ENCODE data around the gene FUT1.

FUT1 gene

GRCh38 chr19:48713041-48713863 is 39.2 kb downstream of the FUT1 start:
- no peak for DNase-seq (ENCODE audit: low read depth)
- no peak for TF ChIP-seq CTCF (IDR thresholded peaks at IDR 0.05; ENCODE audit: control insufficient read depth, extremely low read depth, insufficient read depth)
- H3K4me3 ChIP-seq (ENCODE audit: low read depth, low read length) = peak overlapping the region; percentile 69

GRCh38 chr19:48711106-48711662 is 41.3 kb downstream of the FUT1 start:
- no peak for DNase-seq (ENCODE audit: low read depth)
- no peak overlapping the region for H3K4me3 ChIP-seq (ENCODE audit: low read depth, low read length)
- no peak for TF ChIP-seq CTCF (IDR thresholded peaks at IDR 0.05; ENCODE audit: control insufficient read depth, extremely low read depth, insufficient read depth)

DNA sequence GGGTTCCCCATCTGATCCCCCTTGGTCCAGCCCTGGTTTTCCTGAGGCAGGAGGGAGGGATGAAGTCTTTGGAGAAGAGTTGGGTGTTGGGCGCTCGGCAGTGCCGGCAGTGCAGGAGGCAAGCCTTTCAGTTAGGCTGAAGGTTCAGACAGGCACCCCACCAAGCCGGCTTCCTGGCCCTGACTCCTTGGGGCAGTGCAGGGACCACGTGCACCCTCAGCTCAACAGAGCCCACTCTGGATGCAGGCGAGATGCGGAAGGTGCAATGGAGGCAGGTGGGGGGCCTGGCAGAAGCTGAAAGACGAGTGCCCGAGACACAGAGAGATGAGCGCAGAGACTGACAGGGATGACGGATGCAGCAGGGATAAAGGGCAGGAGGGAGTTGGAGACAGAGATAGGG is 44.0 kb downstream of the FUT1 start:
- TF ChIP-seq CTCF (IDR thresholded peaks at IDR 0.05; ENCODE audit: control insufficient read depth, extremely low read depth, insufficient read depth) = no peak
- H3K4me3 ChIP-seq (ENCODE audit: low read depth, low read length) = no peak overlapping the region

DNA sequence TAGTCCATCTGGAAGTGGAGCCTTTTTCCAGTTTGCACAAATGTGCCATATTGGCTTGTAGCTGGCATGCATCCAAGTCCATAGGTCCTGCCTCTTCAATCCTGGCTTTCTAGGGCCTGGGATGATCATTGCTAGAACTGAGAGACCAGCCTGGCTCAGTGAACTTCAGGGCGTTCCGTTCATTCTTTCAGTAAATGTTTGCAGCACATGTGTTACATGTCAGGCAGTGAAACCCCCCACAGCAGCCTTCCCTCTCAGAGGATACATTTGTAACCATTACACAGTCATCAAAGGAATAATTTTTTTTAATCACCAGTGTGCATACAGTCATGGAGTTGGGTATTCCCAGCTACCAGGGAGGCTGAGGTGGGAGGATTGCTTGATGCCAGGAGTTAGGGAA is 47.0 kb downstream of the FUT1 start:
- DNase-seq (ENCODE audit: low read depth) = no peak
- no peak overlapping the region for H3K4me3 ChIP-seq (ENCODE audit: low read depth, low read length)
- no peak for TF ChIP-seq CTCF (IDR thresholded peaks at IDR 0.05; ENCODE audit: control insufficient read depth, extremely low read depth, insufficient read depth)

More for the DNA sequence above, 44.0 kb downstream of the FUT1 start:
- no peak for DNase-seq (ENCODE audit: low read depth)

DNA sequence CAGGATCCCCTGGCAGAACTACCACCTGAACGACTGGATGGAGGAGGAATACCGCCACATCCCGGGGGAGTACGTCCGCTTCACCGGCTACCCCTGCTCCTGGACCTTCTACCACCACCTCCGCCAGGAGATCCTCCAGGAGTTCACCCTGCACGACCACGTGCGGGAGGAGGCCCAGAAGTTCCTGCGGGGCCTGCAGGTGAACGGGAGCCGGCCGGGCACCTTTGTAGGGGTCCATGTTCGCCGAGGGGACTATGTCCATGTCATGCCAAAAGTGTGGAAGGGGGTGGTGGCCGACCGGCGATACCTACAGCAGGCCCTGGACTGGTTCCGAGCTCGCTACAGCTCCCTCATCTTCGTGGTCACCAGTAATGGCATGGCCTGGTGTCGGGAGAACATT is 49.1 kb downstream of the FUT1 start:
- DNase-seq (ENCODE audit: low read depth) = no peak
- no peak for TF ChIP-seq CTCF (IDR thresholded peaks at IDR 0.05; ENCODE audit: control insufficient read depth, extremely low read depth, insufficient read depth)
- H3K4me3 ChIP-seq (ENCODE audit: low read depth, low read length) = no peak overlapping the region

- no peak overlapping the region for H3K4me3 ChIP-seq (ENCODE audit: low read depth, low read length)
- TF ChIP-seq CTCF (IDR thresholded peaks at IDR 0.05; ENCODE audit: control insufficient read depth, extremely low read depth, insufficient read depth) = no peak
- no peak for DNase-seq (ENCODE audit: low read depth)
Observed at GRCh38 chr19:48702701-48703100, 49.7 kb downstream of the FUT1 start.
